HG03175 (cell line): Measurements from ENCODE around the gene WDR72.

Experiments used
- ATAC-seq: cut with Tn5 transposase; IDR thresholded peaks from one replicate; pipeline ENCODE4 v1.9.1; 2021; ENCODE audit warnings: mild to moderate bottlenecking, moderate library complexity; ENCODE audit not compliant: unreplicated experiment

Gene WDR72

DNA sequence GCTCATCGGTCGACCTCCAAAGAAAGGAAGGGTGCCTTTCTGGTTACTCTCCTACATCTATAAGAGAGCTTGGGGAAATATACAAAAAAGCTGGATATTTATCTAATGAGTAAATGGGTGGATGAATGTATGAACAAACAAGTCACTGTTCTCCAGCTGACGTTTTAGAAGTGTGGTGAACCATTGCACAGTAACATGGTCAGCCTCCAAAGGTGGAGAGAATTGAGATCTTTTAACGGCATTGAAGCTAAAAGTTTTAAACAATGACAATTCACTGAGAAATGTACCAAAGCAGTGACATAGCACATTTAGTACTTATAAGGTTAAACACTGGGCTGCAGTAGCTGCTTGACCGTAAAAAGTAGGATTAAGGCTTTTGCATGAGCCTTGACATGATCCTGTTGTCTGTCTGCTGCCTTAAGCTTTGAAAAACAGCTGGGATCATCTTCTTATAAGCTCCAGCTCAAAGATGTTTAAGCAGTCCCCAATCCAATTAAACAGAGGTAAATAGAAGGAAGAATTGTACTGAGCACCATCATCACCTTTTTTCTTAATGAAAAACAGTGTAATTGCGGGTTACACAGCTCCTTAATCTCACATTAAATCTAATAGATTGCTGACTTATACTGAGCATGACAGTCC, 222.9 kb downstream of the WDR72 start:
- ATAC-seq = no peak

DNA sequence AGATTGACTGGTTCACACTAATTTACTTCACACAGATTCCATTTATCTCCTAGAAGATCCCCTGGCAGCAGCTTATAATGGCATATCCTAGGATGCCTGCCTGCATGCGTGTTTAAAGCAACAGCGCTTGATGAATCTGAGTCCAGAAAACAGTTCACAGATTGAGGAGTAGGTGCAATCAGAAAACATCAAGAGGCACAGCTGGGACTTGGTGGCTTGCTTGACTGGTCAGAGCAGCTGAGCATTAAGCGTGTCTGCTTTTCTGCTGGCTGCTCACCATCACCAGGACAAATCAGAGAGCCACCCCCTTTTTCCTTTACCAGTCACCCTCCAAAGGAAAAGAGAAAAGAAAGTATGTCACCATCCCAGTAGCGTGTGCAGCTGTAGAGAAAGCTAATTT, 223.6 kb downstream of the WDR72 start:
- no peak for ATAC-seq

DNA sequence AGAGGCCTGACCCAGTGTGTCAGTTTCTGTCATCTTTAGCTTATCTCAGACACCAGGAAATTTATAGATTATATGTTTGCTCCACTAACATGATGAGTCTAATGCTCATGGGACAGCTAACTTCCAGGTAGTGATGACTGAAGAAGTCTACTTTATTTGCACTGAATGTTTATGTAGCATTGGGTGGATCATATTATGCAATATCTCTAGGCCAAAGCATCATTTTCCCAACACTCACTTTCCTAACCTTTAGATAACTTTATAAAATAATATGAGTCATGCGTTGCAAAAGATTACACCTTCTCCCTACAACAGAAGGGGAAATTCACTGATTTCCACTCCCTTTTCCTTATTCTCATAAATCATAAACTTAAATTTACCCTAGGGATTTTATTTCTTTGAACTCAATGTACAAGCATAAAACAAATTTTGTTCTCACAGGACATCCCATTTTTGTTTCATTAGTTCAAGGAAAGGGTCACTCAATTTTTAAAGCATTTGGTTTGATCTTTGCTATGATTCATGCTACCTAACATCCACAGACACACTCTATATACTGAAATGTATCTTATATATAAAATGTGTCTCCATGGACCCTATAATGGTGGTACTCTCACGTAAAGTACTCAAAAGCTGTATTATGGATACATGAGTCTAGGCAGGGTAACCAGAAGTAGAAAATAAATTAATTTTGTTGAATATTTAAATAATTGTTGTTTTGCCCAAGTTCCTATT, 225.2 kb downstream of the WDR72 start:
- ATAC-seq = no peak

DNA sequence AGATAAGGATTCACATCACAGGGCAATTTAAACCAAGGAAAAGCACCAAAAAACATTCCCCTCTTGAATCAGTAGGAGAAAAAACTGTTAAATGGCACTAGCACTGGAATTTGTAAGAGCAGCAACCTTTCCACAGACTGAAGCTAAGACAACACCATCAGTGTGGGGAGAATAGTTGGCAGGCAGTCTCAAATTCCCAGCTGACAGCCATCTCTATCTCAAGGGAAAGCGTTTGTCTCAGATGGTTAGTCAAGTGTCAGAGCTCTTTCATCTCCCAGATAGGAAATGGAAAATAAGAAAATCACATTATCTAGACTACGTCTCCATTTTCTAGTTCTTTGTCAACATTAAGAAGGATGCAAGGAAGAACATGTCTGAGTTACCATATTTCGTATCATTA, 228.7 kb downstream of the WDR72 start:
- ATAC-seq = no peak

DNA sequence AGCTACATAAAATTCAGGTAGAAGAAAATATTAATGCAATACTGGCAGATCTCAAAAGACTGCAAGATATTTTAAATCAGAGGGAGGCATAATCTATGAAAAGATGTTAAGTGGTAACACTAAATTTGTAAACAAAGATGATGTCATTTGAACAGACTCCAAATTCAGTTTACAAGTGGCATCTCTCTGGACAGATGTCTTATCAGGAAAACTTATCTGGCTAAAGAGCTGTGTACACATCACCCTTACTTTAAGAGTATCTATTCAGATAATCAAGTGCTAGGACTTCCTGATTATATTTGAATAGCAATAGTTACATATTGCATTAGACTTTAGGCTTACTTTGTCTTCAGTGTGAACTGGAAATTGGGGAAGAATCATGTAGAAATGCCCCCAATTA, 231.5 kb downstream of the WDR72 start:
- no peak for ATAC-seq

DNA sequence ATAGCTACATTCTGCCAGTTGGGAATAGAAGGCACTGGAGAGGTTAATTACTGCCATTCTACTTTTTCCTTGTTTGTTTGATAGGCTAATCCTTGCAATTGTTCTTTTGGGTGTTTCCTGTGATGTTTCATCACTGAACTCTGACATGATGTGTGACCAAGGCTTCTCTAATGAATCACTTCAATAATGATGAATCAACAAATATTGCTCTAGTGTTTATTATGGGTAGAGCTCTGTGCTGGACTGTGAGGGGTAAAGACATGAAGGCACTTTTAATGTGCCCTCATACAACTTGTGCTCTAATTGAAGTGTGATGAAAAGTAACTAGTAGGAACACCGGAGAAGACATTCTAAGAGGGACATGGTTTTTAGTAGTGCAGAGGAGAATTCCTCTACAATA, 233.6 kb downstream of the WDR72 start:
- no peak for ATAC-seq

DNA sequence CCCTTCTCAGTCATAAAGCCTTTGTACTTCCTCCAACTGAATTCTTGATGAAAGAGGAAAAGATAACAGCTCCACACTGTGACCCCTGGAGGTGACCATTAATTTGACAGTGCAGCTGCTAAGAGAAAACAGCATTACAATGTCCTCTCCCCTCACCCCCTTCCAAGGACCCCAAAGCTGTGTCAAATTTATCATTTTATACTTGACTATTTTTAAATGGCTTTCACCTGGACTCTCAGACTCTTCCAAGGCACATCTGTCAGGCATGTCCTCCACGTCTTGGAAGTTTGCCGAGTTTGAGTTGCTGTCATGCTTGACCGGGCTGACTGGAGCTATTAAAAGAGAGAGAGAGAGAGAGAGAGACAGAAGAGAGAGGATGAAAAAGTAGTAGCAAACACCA, 236.5 kb downstream of the WDR72 start:
- ATAC-seq = no peak

DNA sequence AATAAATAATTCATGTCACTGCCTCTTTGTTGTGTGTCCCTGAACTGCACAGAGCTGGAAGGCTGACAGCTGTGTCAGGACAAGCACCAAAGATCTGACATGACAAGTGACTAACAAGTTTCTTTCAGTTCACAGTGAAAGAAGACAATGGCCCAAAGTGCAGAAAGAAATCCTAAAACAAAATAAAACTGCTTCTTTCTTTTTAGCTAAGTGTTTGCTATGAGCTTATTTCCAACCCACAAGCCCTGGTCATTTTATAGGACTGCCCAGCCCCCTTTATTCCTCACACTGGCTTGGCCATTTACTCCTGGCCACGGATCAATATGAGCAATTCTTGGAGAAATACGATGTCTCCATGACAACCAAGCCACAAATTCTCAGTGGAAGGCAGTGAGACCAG, 238.5 kb downstream of the WDR72 start:
- no peak for ATAC-seq

DNA sequence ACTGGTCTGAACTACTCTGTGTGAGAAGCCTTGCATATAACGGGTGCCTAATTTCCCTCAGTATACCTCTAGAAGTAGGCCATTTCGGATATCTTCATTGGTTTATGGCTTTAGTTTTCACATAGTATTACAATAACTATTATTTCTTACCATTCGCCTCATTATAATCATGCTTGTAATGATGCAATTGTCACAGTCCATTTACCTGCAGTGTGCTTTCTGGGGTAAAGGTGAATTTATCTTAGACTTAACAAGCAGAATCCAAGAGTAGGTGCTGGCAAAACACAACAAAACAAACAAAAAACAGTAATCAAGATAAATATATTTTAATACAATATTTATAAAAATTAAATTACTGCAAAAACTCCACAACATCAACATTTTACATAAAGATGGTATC, 246.0 kb downstream of the WDR72 start:
- no peak for ATAC-seq

DNA sequence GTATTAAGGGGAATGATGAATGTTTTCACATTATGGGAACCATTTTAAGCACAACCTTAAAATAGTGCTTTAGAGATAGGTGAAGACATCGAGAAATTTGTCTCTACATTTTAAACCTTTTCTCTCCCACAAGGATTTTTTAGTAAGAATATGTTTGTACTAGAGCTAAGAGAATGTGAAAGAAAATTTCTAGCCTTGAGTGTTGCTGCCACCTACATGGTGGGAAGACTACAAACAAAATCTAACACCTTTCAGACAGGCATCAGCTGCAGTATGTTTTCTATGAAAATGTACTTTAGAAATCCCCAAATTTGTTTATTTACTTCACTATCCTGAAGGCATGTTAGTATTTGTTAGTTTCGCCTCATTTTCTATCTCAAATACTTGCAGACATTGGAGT, 247.4 kb downstream of the WDR72 start:
- ATAC-seq = no peak

DNA sequence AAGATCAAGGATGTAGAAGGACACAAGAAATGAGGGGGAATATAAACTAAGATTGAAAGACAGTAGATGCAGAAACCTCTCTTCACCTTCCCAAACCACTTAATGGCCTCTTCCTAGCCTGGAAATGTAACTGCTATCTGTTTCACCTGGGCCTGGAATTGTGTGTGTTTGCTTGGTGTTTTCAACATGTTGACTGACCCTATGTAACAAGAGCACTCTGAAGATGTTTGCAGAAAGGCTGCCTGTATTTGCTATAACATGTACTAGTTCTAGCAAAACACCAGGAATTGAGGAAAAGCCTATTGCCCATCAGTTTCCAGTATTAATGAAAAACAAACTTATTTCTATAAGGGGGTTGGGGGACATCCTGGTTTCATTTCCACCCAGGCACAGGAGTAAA, 248.3 kb downstream of the WDR72 start:
- no peak for ATAC-seq

DNA sequence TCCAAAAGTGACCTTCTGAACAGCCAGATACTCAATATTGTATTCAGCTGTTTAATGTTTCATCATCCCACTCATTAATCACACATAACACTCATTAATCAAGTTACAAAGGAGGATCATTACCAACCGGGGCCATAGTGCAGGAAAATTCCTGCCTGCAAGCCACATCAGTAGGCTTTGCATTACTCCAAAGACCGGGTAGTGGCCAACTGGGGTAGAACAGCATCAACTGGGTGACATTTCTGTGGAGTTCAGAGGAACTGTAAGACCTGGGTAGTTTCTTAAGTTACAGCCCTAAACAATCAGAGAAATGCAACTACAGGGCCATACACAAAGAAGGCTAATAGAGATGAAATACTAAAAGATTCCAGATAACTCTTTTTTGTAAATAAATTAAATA, 253.1 kb downstream of the WDR72 start:
- no peak for ATAC-seq

DNA sequence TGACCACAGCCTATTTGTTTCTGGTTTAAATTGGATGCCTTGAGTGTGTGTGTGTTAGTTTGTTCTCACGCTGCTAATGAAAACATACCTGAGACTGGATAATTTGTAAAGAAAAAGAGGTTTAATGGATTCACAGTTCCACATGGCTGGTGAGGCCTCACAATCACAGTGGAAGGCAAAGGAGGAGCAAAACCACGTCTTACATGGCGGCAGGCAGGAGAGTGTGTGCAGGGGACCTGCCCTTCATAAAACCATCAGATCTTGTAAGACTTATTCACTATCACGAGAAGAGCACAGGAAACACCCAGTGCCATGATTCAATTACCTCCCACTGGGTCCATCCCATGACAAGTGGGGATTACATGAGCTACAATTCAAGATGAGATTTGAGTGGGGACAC, 260.5 kb downstream of the WDR72 start:
- ATAC-seq = no peak

DNA sequence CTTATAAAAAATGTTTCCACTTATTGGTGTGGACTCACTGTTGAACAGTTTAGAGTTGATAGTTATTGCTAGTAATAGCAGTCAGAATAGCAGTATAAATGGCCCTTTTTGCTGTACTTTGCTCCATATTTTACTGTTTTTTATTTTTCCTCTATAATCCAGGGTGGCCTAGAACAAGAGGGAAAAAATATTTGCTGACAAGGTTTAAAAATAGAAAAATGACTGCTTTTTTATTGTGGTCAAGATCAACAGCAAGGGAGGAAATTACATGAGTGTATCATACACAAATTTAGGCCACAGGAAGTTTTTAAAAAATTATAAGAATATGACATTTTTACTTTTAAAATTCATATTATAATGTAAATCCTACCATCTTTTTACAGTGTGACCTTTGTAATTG, 269.1 kb downstream of the WDR72 start:
- no peak for ATAC-seq

DNA sequence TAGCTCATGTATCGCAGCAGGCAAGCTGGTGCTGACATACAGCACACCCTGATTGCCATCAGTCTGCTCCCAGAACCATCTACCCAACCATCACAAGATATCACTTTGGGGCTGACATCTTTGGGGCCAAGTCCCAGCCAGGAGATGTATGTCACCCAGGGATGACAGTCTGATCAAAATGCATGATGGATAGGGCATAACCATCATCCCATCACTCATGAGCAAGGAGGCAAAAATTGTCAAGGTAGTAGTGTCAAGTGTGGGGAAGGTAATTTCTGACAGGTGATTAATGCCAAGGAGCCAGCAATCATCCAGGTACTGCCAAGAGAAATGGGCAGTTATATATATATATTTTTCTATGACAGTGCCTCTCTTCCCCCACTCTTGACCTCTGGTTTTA, 277.4 kb downstream of the WDR72 start:
- ATAC-seq = no peak

DNA sequence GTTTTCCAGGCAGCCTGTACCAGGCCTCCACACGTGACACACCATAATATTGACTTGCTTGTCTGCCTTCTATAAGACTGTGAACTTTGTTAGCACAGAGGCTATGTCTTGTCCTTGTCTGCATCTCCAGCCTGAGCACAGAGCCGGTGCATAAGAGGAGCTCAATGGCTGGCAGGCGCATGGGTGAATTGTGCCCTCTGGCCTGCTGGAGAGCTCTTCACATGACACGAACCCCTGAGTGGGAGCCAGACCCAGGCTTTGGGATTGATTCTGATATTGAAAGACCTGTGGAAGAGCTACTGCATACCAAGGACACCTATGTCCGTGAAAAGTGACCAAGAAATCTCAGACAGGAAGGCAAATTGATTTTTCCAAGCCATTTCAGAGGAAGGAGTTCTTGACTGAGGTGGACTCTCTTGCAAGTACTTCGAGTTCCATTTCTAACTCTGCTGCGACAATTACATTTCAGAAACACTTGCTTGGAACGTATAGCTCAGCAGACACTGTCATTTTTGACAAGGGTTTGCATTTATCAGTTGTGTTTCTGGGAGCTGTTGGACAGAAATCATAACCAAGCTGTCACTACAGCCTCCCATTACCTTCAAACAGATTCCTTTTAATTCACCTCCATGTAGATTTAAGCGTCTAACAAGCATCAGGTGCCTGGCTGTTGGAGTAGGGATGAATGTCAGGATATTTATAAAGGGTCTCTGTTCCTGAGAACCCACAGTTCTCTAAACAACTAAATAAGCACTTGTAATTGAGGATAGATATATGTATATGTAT, 281.3 kb downstream of the WDR72 start:
- ATAC-seq = no peak

DNA sequence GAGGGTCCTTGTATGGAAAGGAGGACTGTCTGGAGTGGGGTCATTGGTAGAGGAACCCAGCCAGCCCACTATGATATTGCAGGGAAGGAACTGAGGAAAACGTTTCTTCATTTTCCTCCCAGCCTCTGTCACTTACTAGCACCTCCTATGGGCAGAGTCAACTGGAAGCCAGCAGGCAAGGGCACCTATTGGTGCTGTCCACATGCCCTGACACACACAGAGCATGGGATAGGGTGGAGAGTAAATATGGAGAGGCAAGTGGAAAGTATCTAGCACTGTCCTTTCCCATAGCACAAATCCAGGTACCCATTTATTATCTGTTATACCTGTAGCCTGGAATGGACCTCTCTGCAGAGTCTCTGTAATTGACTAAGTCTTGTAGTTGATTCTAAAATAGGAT, 285.6 kb downstream of the WDR72 start:
- ATAC-seq = no peak

DNA sequence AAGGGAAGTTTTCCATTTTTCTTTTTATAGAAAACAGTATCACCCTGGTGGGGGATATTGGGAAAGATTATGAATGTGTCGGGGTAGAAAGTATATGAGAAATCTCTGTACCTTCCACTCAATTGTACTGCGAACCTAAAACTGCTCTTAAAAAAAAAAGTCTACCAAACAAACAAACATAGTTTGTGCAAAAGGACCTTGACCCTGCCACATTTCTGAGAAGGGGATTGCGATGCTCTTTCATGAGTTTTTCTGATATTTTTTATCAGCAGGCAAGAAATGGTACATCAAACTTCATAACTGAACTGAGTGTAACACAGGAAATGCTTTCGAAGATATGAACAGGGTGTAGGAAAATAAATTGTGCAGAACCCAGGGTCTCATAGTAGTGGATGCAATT, 286.0 kb downstream of the WDR72 start:
- ATAC-seq = no peak

DNA sequence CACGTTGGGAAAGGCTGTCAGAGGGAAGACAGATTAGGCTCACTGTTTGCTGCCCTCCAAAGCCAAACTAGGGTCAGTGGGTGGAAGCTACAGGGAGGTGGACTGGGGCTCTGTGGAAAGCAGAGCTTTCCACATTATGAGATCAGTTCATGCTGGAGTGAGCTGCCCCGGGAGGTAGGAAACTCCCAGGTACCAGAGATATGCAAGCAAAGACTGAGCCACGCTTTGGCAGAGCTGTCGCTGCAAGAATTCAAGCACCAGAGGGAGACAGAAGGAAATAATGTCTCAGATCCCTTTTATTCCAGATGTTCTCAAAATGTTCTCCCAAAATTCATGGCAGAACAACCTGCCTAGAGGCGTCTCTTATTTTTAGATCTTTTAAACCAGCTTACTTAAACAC, 286.6 kb downstream of the WDR72 start:
- ATAC-seq = no peak

DNA sequence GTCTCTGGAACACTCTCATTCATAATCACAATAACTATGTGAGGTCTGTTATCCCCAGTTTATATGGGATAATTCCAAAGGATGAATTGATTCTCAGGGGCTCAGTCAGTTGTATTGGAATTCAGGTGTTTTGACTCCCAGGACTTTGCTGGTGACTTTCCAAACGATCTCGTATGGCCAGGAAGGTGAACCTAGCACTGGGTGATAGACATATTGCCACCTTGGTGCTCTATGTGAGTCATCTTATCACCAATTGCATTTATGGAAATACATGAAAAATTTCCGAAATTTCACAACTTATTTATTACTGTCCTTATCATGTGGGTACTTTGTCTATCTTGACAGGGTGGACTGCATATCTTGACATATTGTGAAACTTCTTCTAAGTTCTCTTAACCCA, 287.3 kb downstream of the WDR72 start:
- no peak for ATAC-seq

DNA sequence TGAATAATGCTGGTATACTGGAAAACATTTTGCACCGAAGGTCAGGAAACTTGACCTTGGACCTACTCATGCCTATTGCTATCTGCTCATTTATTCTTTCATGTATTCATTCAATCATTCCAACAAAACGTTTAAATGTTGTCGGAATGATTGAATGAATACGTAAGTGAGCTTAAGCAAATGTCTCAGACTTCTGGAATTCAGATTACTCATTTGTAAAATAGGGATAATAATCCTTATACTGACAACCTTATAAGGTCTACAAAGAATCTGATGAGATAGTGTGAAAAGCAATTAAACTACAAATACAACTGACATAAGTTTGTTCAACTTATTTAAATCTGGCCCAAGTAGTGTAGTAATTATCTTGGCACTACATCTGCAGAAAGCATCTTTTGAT, 288.7 kb downstream of the WDR72 start:
- no peak for ATAC-seq

DNA sequence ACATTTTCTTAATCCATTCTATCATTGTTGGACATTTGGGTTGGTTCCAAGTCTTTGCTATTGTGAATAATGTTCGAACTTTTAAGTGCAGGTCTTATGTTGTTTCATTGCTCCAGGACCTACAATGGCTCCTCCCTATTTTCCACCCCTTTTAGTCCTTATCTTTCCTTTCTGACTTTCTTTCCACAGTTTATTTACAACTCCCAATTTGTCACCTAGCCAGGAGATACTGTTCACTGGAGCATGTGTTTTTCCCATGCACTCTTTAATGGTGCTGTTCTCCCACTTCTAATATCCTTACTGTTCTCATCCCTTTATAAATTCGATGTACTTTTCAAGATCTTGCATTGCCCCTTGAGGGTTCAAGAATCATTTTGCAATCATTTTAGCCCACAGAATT, 290.0 kb downstream of the WDR72 start:
- no peak for ATAC-seq
